Nucleus accumbens (tissue), 56 donors: Measurements from ENCODE around the gene MOGAT1.
"Not testable (repeated sequence)": the region's sequence is repeated elsewhere in the genome, so short reads cannot be mapped to it uniquely, and the experiment has no call there.

Experiments
- DNase-seq, 56 donors: peaks; one replicate each; lab custom pipeline; 2025; lab: John Stamatoyannopoulos, UW

Gene MOGAT1

DNA sequence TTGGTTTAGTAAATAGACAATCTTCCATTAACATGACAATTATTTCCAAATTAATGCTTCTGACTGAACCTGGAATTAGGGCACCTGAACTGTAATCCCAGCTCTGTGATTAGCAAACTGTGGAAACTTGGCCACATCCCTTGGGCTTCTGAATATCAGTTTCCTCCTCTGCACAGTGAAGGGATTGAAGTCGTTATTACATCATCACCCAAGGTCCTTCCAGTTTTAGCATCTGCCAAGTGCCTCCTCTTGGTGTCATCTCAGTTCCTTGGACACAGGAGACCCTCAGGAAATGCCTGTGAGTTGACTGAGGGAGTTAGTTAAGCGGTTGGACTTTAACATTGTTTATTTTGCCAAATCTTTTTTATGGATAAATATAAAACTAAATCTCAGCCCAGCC is 64.8 kb downstream of the MOGAT1 start:
- DNase-seq: no peak

DNA sequence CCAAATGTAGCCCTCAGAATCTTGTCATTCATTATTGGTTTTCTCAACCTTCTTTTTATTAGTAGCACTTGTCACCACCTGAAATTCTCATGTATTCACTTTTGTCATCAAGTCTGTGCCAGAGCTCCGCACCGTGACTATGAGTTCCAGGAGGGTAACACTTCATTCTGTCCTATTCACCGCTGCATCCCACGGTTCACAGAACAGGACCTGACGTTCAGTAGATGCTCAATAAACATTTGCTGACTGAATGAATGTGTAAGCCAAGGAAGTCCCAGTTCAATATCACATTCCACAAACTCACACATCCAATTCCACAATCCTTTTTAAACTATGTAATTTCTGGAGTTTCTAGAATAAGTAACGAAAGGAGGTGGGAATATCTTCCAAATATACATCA is 65.5 kb downstream of the MOGAT1 start:
- DNase-seq: no peak

GRCh38 chr2:222738312-222738711 is 66.9 kb downstream of the MOGAT1 start:
- no peak for DNase-seq

GRCh38 chr2:222738809-222739208 is 67.4 kb downstream of the MOGAT1 start:
- no peak for DNase-seq

DNA sequence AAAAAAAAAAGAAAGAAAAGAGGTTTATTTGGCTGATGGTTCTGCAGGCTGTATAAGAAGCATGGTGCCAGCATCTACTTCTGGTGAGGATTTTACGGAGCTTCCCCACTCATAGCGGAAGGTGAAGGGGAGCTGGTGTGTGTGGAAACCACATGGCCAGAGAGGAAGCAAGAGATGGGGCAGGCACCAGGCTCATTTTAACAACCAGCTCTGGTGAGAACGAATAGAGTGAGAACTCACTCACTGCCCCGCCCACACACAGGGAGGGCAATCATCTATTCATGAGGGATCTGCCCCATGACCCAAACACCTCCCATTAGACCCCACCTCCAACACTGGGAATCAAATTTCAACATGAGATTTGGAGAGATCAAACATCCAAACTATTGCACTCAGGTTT is 68.5 kb downstream of the MOGAT1 start:
- no peak for DNase-seq

- peak in 5 of 56 donors; percentile 3 to 24 (median 11) for DNase-seq
These were observed 71.9 kb downstream of the MOGAT1 start for GRCh38 chr2:222743251-222743812.

GRCh38 chr2:222745836-222746559 is 74.5 kb downstream of the MOGAT1 start:
- peak in 2 of 56 donors; percentile 11 to 28 for DNase-seq

GRCh38 chr2:222747526-222748160 is 76.2 kb downstream of the MOGAT1 start:
- DNase-seq: no peak

GRCh38 chr2:222750533-222750932 is 79.1 kb downstream of the MOGAT1 start:
- no peak for DNase-seq

DNA sequence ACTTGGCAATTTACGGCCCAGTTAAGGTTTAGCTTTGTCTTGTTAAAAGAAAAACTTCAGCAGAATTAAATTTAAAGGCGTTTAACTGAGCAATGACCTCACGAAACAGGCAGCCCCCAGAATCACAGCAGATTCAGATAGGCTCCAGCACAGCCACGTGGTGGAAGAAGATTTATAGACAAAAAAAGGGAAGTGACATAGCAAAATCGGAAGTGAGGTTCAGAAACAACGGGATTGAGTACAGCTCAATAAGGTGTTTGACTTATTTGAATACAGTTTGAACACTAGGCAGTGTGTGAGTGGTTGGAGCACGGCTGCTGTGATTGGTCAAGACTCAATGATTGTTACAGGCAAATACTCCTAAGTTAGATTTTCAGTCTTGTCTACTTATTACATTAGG is 79.8 kb downstream of the MOGAT1 start:
- DNase-seq: no peak

DNA sequence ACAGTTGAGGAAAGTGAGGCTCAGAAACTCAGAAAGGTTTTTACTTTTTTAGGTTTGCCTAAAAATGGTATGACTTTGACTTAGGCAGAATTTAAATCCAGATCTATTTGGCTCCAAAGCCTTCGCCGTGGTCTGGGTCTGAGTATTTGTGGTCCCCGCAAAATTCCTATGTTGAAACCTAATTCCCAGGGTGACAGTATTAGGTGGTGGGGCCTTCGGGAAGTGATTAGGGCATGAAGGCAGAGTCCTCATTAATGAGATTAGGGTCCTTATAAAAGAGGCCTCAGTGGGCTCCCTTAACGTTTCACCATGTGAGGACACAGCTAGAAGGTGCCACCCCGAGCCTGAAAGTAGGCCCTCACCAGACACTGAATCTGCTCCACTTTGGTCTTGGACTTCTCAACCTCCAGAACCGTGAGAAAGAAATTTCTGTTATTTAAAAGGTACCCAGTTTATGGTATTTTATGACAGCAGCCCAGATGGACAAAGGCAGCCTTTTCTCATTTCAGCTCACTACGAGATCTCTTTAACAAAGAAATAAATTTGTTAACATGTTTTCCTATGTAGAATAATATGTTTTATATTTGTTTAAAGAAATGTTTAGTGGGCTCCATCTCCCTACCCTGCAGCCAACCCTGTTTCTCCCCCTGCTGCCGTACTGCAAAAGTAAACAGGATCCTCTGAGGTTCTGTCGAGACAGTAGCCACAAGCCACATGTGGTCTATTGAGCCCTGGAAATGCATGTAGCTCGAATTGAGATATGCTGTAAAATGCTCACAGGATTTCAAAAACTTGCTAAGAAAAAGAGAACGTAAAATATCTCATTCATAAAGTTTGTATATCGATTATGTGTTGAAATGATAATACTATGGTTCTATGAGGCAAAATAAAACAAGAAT is 80.6 kb downstream of the MOGAT1 start:
- DNase-seq: no peak

DNA sequence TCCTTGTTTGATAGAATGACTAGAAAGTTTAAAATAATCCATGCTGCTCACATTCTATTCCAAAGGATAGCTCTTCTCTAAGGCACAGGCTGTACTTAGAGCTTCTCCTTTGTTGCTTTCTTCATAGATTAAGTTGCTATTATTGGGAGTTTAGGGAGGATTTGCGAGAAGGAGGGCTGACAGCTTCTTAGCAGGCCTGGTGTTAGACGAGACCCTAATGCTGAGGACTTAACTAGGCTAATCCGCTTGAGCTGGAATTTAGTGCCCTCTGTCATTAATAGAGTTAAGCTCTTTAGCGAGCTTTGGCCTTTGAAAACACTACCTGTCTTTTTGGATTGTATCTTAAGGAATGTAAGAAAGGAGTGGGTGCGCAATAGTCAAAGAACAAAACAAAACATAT is 81.3 kb downstream of the MOGAT1 start:
- DNase-seq: no peak

DNA sequence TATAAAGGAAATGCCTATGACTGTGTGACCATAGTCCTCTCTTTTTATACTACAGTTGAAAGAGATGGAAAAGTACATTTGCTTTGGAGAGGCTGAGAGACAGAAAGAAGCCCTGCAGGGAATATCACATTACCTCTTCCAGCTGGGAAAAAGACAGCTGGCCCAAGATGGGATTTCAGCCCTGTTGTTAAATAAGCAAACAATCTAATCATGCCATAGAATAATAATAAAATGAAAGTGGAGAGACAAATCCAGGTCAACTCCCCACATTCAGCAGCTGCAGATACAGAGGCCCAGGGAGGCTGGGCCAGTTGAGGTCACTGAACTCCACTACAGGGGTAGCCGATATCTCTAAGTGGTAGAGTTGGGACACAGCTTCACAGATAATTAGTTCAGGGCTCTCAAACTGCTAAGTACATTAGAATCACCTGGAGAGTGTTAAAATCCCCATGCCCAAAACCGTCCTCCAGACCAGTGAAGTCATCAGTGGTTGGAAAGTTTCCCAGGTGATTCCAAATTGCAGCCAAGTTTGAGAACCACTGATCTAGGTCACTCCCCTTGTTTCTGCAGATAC is 81.9 kb downstream of the MOGAT1 start:
- no peak for DNase-seq

DNA sequence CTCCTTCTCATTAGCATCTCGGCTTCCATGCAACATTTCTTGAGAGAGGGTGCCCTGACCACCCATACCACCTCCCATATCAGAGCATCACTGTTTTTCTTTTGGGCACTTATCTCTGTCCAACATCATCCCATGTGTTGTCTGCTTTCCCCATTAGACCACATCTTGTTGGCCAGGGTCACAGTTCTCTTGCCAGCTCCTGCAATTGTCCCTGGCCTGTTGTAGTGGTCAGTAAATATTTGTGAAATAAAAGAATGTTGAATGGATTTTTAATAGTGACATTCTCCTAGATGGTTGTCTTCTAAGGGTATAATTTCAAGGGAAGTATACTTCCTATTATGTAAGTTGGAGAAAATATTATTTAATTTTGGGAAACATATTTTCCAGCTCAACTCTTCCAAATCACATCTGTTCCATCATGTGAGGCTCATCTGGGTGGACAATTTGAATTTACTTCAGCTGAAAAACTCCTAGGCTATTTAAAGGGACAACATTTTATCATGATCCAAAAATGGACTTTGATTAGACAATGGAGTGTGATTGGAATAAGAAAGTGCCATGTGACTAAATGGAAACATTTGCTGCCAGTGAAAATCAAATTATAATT is 83.0 kb downstream of the MOGAT1 start:
- DNase-seq: no peak

GRCh38 chr2:222755593-222755992 is 84.1 kb downstream of the MOGAT1 start:
- DNase-seq: not testable (repeated sequence)

- DNase-seq: no peak
These were observed 84.9 kb downstream of the MOGAT1 start for GRCh38 chr2:222756362-222756831.

- DNase-seq: no peak
These were observed 85.6 kb downstream of the MOGAT1 start for GRCh38 chr2:222756951-222757650.
